Spleen (tissue), 7 donors: Measurements from ENCODE around the gene TTLL12.

Experiments
- CTCF ChIP-seq, 11 experiments: fragments of 200-600 bp in 7 of 11; fragments of 450-650 bp in 4 of 11; sonication (generic) in 4 of 11; IDR thresholded peaks in 8 of 11; conservative IDR thresholded peaks in 3 of 11; 1 replicate in 7 of 11; 2 replicates in 4 of 11; pipeline versions ENCODE4 v1.4.0 to v1.8.0; 2016 to 2021; ENCODE audit warnings: antibody characterized with exemption in 11 of 11, inconsistent platforms in 4 of 11, mild to moderate bottlenecking in 1 of 11
- POLR2A ChIP-seq, 3 donors: fragments of 450-650 bp; IDR thresholded peaks; one replicate each; pipeline ENCODE4 v1.5.1; 2017; ENCODE audit warnings: antibody characterized with exemption in 3 of 3, mild to moderate bottlenecking in 1 of 3
- POLR2AphosphoS5 ChIP-seq, 3 donors: sonication (generic); formaldehyde crosslinking; IDR thresholded peaks; one replicate each; pipeline ENCODE4 v1.5.1; 2017; ENCODE audit warnings: antibody characterized with exemption in 3 of 3
- donor health status: DM: no; HTN: no; CAD: no; lungs with moderate emphysema.
- donor health status: DM: no; HTN: no; CAD: no.
- donor health status: DM: no; HTN: no; CAD: no.

- TF ChIP-seq CTCF (IDR thresholded peaks at IDR 0.05 in 8 of 11, conservative IDR thresholded peaks at IDR 0.05 in 3 of 11), result no peak
- TF ChIP-seq POLR2A (IDR thresholded peaks at IDR 0.05), result no peak
- no peak for TF ChIP-seq POLR2AphosphoS5 (IDR thresholded peaks at IDR 0.05)
These were observed 28.9 kb downstream of the TTLL12 start for GRCh38 chr22:43157874-43158546.
